ENCODE data around the gene GSTM4. TPM values are rescaled to one million over a fixed set of nuclear protein-coding genes. Genes with fewer than 3 reads are reported as not detected.

Gene GSTM4
- total and polyA plus RNA-seq, 4 experiments from 2014 or later = 1.7 to 14.2 (median 11.5) TPM

- no peaks in the 10 kb centered on the region for H3K9me3 ChIP-seq (ENCODE audit: control insufficient read depth in 1 of 2, low read length in 2 of 2)
- intact Hi-C loops (cut with micrococcal nuclease) = loop anchor here (1.0 to 5.0 kb wide), 5 partner anchors 72 to 718 kb away; partner anchors contain the start of genes ATXN7L2, GNAI3, PSMA5 and RBM15
Observed at GRCh38 chr1:109620401-109620791, 35.5 kb upstream of the GSTM4 start.

GRCh38 chr1:109620841-109621286 is 35.0 kb upstream of the GSTM4 start:
- Mint-ChIP-seq H3K27ac (peak overlapping the region; percentile 91 to 99 (median 99)), H3K4me1 (peaks cover 47 to 86% (median 58%) of the 10 kb centered on the region in 4 donors), H3K4me3 (peak overlapping the region; percentile 92 to 99 (median 96)), H3K9me3 (peaks cover 0 to 2% (median 0%) of the 10 kb centered on the region in 8 donors), H3K36me3 (peaks cover 1 to 22% of the 10 kb centered on the region in 2 donors), H3K27me3 (no peaks in the 10 kb centered on the region)
- Histone ChIP-seq H3K4me1 (ENCODE audit: insufficient read depth, low read length) (peaks cover 72% of the 10 kb centered on the region), H3K27ac (ENCODE audit: low read depth, low read length) (peak overlapping the region; percentile 96), H3K27me3 (ENCODE audit: insufficient read depth, low read length) (no peaks in the 10 kb centered on the region), H3K4me3 (ENCODE audit: low read length in 2 of 2) (peak overlapping the region; percentile 76 to 93), H3K9me3 (ENCODE audit: control insufficient read depth in 1 of 2, low read length in 2 of 2) (no peaks in the 10 kb centered on the region), H3K36me3 (ENCODE audit: insufficient read depth, low read length) (peaks cover 5% of the 10 kb centered on the region)
- intact Hi-C loops (cut with micrococcal nuclease) = loop anchor here (1.0 to 5.0 kb wide), 6 partner anchors 73 to 718 kb away; partner anchors contain the start of genes ATXN7L2, GNAI3, PSMA5 and RBM15
- peak; percentile 96 to 99 (median 97) for DNase-seq
- POLR2A ChIA-PET (ENCODE audit: partially characterized antibody) = interaction anchor here (0.6 to 8.3 kb wide), 16 partner anchors 9 to 413 kb away, joined by 3 to 114 read pairs (median 4); partner anchors contain the start of genes AHCYL1, ATXN7L2, GNAI3 and GSTM4
- CTCF ChIA-PET (ENCODE audit: partially characterized antibody) = interaction anchor here (0.8 to 3.1 kb wide), 5 partner anchors 8 to 153 kb away, joined by 3 to 26 read pairs (median 8); partner anchors contain the start of gene GNAI3

More at GRCh38 chr1:109620401-109620791, 35.5 kb upstream of the GSTM4 start:
- peak in 1 of 5 donors; percentile 18 for DNase-seq
- Mint-ChIP-seq H3K27ac (peak overlapping the region; percentile 91 to 99 (median 99)), H3K27me3 (no peaks in the 10 kb centered on the region), H3K4me1 (peaks cover 49 to 89% (median 61%) of the 10 kb centered on the region in 4 donors), H3K36me3 (peaks cover 0 to 18% of the 10 kb centered on the region in 2 donors), H3K4me3 (peak overlapping the region; percentile 92 to 99 (median 96)), H3K9me3 (peaks cover 0 to 2% (median 0%) of the 10 kb centered on the region in 8 donors)
- Histone ChIP-seq H3K27ac (ENCODE audit: low read depth, low read length) (peak overlapping the region; percentile 96), H3K4me3 (ENCODE audit: low read length in 2 of 2) (peak overlapping the region; percentile 76 to 93), H3K36me3 (ENCODE audit: insufficient read depth, low read length) (peaks cover under 1% of the 10 kb centered on the region), H3K4me1 (ENCODE audit: insufficient read depth, low read length) (peaks cover 76% of the 10 kb centered on the region), H3K27me3 (ENCODE audit: insufficient read depth, low read length) (no peaks in the 10 kb centered on the region)
- CTCF ChIA-PET (ENCODE audit: partially characterized antibody) = interaction anchor here (0.8 to 3.1 kb wide), 7 partner anchors 8 to 364 kb away, joined by 3 to 26 read pairs (median 4); partner anchors contain the start of genes AHCYL1 and GNAI3
- POLR2A ChIA-PET (ENCODE audit: partially characterized antibody) = interaction anchor here (0.6 to 8.3 kb wide), 17 partner anchors 8 to 414 kb away, joined by 3 to 114 read pairs (median 4); partner anchors contain the start of genes AHCYL1, ATXN7L2, GNAI3 and GSTM4

GRCh38 chr1:109621379-109622136 is 34.3 kb upstream of the GSTM4 start:
- Histone ChIP-seq H3K4me1 (ENCODE audit: insufficient read depth, low read length) (peaks cover 65% of the 10 kb centered on the region), H3K4me3 (ENCODE audit: low read length in 2 of 2) (peak overlapping the region; percentile 76 to 93), H3K27ac (ENCODE audit: low read depth, low read length) (peak overlapping the region; percentile 96), H3K27me3 (ENCODE audit: insufficient read depth, low read length) (no peaks in the 10 kb centered on the region), H3K9me3 (ENCODE audit: control insufficient read depth in 1 of 2, low read length in 2 of 2) (no peaks in the 10 kb centered on the region), H3K36me3 (ENCODE audit: insufficient read depth, low read length) (peaks cover 12% of the 10 kb centered on the region)
- Mint-ChIP-seq H3K4me1 (peaks cover 41 to 80% (median 52%) of the 10 kb centered on the region in 4 donors), H3K36me3 (peaks cover 4 to 29% of the 10 kb centered on the region in 2 donors), H3K27me3 (no peaks in the 10 kb centered on the region), H3K27ac (peak overlapping the region; percentile 91 to 99 (median 99)), H3K9me3 (peaks cover 0 to 2% (median 0%) of the 10 kb centered on the region in 8 donors), H3K4me3 (peak overlapping the region; percentile 92 to 99 (median 96))
- ChIA-PET CTCF (ENCODE audit: partially characterized antibody) (interaction anchor here (1.1 to 1.2 kb wide), 2 partner anchors 20 to 89 kb away, joined by 3 to 4 read pairs; no protein-coding TSS in a partner anchor), POLR2A (ENCODE audit: partially characterized antibody) (interaction anchor here (0.6 to 8.3 kb wide), 5 partner anchors 13 to 1089 kb away, joined by 3 to 114 read pairs (median 4); partner anchors contain the start of gene GNAI3)
- intact Hi-C loops (cut with micrococcal nuclease) = loop anchor here (1.0 to 5.0 kb wide), 4 partner anchors 139 to 717 kb away; partner anchors contain the start of genes ATXN7L2, PSMA5, RBM15 and STRIP1
- DNase-seq = no peak

- H3K27ac Mint-ChIP-seq = peak overlapping the region; percentile 91 to 99 (median 99)
- DNase-seq = no peak
- peaks cover 57% of the 10 kb centered on the region for H3K4me1 ChIP-seq (ENCODE audit: insufficient read depth, low read length)
Observed at GRCh38 chr1:109622137-109622892, 33.6 kb upstream of the GSTM4 start.

GRCh38 chr1:109622895-109623294 is 33.0 kb upstream of the GSTM4 start:
- H3K4me1 ChIP-seq (ENCODE audit: insufficient read depth, low read length) = peaks cover 53% of the 10 kb centered on the region
- POLR2A ChIA-PET (ENCODE audit: partially characterized antibody) = interaction anchor here (1.1 to 8.3 kb wide), 2 partner anchors 74 to 77 kb away, joined by 5 to 114 read pairs; partner anchors contain the start of gene GNAI3
- no peaks in the 10 kb centered on the region for H3K27me3 ChIP-seq (ENCODE audit: insufficient read depth, low read length)
- intact Hi-C loops (cut with micrococcal nuclease) = loop anchor here (5.0 kb wide), 1 partner anchor 141 kb away; the partner anchor contains the start of gene ATXN7L2
- H3K36me3 Mint-ChIP-seq = peaks cover 9 to 41% of the 10 kb centered on the region in 2 donors
- no peak overlapping the region for H3K4me3 ChIP-seq (ENCODE audit: low read length in 2 of 2)
- CTCF ChIA-PET (ENCODE audit: partially characterized antibody) = interaction anchor here (1.1 to 10.6 kb wide), 2 partner anchors 19 to 90 kb away, joined by 3 to 140 read pairs; no protein-coding TSS in a partner anchor
- H3K36me3 ChIP-seq (ENCODE audit: insufficient read depth, low read length) = peaks cover 25% of the 10 kb centered on the region
- H3K27ac ChIP-seq (ENCODE audit: low read depth, low read length) = peak overlapping the region; percentile 96
- peaks cover 0 to 2% (median 0%) of the 10 kb centered on the region in 8 donors for H3K9me3 Mint-ChIP-seq
- H3K27ac Mint-ChIP-seq = peak overlapping the region; percentile 91 to 99 (median 99)
- H3K9me3 ChIP-seq (ENCODE audit: control insufficient read depth in 1 of 2, low read length in 2 of 2) = no peaks in the 10 kb centered on the region
- peaks cover 31 to 67% (median 42%) of the 10 kb centered on the region in 4 donors for H3K4me1 Mint-ChIP-seq
- H3K27me3 Mint-ChIP-seq = no peaks in the 10 kb centered on the region
- peak overlapping the region; percentile 69 to 99 (median 96) for H3K4me3 Mint-ChIP-seq
- DNase-seq = no peak

More at GRCh38 chr1:109622137-109622892, 33.6 kb upstream of the GSTM4 start:
- Mint-ChIP-seq H3K27me3 (no peaks in the 10 kb centered on the region), H3K9me3 (peaks cover 0 to 2% (median 0%) of the 10 kb centered on the region in 8 donors), H3K4me1 (peaks cover 35 to 72% (median 45%) of the 10 kb centered on the region in 4 donors), H3K4me3 (peak overlapping the region; percentile 92 to 99 (median 96)), H3K36me3 (peaks cover 5 to 35% of the 10 kb centered on the region in 2 donors)
- Histone ChIP-seq H3K4me3 (ENCODE audit: low read length in 2 of 2) (peak overlapping the region; percentile 76 to 93), H3K36me3 (ENCODE audit: insufficient read depth, low read length) (peaks cover 19% of the 10 kb centered on the region), H3K27ac (ENCODE audit: low read depth, low read length) (peak overlapping the region; percentile 96), H3K27me3 (ENCODE audit: insufficient read depth, low read length) (no peaks in the 10 kb centered on the region), H3K9me3 (ENCODE audit: control insufficient read depth in 1 of 2, low read length in 2 of 2) (no peaks in the 10 kb centered on the region)
- POLR2A ChIA-PET (ENCODE audit: partially characterized antibody) = interaction anchor here (0.6 to 8.3 kb wide), 4 partner anchors 12 to 1088 kb away, joined by 3 to 114 read pairs (median 4); partner anchors contain the start of gene GNAI3
- intact Hi-C loops (cut with micrococcal nuclease) = loop anchor here (5.0 kb wide), 1 partner anchor 140 kb away; the partner anchor contains the start of gene ATXN7L2
- CTCF ChIA-PET (ENCODE audit: partially characterized antibody) = interaction anchor here (1.1 to 1.2 kb wide), 2 partner anchors 19 to 89 kb away, joined by 3 to 4 read pairs; no protein-coding TSS in a partner anchor
